SKM-1 (cell line): ENCODE results near the gene NTRK3.
"Not testable (repeated sequence)": the region's sequence is repeated elsewhere in the genome, so short reads cannot be mapped to it uniquely, and the experiment has no call there.

Source experiments
- DNase-seq: peaks from one replicate; lab custom pipeline; 2025; ENCODE audit not compliant: unreplicated experiment; lab: John Stamatoyannopoulos, UW

Gene NTRK3

DNA sequence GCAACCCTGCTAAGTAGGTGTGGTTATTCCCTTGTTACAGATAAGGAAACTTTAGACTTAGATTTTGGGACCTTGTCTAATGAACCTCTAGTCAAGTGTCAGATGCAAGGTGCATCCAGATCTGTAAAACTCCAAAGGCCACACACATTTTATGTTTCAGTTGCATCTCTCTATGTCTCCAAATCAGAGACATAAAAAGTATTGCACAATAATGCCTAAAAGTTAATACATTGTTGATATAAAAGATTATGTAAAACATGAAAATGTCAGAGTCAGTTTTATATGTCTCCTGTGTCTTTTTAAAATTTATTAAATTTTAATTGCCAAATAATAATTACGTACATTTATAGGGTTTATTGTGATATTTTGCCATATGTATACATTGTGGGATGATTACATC is 408.5 kb downstream of the NTRK3 start:
- no peak for DNase-seq

DNA sequence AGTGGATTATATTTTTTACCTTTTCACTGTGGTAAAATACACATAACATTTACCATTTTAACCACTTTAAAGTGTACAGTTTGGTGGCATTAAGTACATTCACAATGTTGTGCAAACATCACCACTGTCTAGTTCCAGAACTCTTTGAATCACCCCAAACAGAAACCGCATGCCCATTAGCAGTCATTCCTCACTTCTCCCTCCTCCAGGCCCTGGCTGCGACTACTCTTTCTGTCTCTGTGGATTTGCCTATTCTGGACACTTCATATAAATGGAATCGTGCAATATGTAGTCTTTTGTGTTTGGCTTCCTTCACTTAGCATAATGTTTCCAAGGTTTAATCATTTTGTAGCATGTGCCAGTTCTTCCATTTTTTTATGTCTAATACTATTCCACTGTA is 409.8 kb downstream of the NTRK3 start:
- DNase-seq, result no peak

DNA sequence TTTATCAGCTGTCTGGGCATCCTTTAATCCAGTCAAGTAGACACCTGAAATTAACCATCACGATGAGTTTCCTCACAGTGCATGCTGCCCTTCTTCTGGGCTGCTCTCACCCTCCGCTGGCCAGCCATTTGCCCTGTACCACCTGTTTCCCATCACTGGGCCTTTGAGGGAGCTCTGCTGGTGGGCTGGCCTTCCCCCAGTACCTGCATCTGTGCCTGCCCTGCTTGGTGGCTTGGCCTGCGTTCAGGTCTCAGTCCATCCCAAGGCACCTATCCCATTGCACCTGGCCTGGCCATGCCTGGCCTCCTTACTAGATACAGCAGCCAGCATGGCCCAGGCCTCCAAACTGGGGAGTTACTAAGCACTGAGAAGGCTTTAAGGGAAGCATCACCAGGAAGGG is 413.2 kb downstream of the NTRK3 start:
- no peak for DNase-seq

DNA sequence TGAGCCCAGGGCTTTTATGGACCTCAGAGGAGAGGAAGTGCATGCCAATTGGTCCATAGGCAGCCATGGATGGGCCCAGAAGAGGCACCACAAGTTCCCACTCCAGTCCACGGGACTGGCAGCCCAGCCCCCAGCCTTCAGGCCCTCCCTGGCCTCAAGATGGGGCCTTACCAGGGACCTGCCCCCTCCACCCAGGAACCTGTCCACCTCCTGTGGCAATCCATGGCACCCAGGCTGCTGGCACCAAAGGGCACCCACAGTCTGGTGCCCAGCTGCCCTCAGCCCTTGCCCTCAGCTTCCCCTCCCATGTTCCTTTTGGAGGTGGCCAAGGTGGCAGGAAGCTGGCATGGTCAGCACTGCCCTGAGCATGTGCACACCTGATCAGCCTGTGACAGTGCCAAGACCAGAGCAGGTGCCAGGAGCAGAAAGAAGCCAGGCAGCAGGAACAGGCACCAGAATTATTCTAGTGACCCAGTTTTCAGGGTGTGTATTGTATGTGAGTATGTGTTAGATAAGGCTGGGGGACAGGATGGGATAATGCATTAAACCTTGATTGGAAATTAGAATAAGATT is 415.0 kb downstream of the NTRK3 start:
- DNase-seq, result no peak

DNA sequence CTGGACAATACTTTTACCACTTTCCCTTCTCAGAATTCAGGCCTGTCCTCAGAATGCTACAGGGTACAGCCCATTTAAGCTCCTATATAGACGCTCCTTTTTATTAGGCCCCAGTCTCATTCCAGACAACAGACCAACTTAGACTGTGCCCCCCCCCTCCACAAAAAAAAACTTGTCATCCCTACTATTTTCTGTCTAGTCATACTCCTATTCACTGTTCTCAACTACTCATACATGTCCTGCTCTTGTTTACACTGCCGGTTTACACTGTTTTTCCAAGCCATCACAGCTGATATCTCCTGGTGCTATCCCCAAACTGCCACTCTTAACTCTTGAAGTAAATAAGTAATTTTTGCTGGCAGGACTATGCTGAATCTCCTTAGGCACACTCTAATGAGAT is 420.7 kb downstream of the NTRK3 start:
- not testable (repeated sequence) for DNase-seq

DNA sequence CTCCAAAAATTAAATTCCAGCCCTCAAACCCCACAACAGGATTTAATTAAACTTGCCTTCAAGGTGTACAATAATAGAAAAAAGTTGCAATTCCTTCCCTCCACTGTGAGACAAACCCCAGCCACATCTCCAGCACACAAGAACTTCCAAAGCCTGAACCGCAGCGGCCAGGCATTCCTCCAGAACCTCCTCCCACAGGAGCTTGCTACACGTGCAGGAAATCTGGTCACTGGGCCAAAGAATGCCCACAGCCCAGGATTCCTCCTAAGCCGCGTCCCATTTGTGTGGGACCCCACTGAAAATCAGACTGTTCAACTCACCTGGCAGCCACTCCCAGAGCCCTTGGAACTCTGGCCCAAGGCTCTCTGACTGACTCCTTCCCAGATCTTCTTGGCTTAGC is 423.2 kb downstream of the NTRK3 start:
- not testable (repeated sequence) for DNase-seq

DNA sequence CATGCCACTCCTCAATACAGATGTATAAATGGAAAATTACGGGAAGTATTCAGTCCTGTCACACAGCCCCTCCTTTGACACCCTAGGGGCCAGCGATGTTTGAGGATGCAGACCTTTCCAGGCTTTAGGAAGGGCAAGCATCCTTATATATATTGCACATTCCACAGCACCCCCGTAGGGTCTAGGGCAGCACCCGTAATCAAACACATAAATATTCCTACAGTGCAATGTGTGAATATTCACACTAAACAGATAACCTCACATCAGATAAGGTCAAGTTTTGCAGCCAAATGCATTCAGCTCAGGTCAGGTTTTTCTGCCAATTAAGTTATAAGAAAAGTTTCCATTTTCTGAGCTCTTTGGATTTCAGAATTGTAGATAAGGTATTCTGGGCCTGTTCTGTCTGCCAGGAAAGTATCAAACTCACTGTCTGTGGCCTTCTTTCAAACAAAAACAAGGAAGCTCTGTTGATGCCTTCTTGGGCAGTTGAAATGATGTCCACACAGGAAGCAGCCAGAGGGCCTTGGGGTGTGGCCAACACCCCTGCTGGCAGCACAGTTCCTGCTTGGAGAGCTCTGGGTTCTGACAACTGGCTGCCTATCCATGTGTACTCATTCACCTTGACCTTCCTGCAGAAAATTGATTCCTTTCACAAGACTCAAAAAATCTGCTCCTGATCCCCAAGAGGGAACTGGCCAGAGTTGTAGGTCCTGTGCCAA is 427.0 kb downstream of the NTRK3 start:
- peak; percentile 35 for DNase-seq

DNA sequence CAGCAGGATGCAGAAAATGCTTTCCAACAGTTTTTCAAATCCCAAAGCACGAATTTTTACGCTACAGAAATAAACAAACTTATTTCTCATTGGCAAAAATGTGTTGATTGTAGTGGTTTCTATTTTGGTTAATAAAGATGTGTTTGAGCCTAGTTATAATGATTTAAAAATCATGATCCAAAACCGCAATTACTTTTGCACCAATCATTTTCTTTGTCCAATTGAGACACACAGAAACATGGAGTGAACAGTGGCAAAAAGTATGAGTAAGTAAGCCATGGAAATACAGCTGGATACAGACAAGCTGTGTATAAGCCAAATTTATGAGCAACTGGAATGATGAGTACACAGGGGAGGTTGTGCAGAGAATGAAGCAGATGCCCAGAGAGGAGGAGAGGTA is 427.9 kb downstream of the NTRK3 start:
- DNase-seq, result no peak

DNA sequence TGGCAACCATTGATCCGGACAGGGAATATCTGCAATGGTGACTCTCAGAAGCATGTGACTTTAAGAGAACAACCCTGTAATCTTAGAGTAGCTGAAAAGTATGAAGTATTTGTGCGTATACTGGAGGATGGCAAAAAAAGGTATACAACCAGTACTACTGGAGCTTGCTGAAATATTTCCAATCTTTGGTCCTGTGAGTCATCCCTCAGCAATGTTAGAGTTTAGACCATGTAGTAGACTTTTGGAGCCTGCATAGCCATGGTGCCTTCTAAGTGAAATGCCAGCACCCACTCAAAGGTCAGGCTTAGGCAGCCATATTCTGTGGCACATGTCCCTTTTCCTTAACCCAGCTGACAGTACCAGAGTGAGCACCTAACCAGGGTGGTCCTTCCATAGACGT is 429.4 kb downstream of the NTRK3 start:
- no peak for DNase-seq

DNA sequence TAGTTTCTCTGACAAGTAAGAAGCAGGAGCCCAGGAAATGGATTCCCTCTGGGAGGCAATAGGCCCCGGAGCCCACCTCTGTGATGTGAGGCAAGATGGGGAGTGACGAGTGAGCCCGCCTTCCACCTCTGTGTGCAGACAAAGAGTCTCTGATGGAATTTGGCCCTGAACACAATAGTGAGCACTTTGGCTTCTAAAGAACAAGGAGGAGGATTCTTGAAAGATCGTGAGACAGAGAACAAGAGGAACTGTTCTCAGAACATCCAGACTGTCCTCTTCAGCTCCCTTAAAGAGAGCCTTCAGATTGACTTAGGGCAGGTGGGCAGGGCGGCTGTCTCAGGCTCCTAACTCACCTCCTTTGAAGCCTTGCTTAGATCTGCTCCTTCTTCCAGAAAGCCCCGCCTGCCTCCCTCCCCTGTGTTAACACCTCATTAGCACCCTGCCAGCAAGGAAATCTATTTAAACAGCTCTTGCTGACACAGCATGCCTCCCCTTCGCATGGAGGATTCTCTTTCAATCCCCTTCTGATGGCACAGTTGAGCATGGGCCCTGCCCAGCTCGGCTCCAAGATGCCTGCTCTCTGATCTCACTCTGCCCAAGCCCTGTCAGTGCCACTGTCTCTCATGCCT is 430.3 kb downstream of the NTRK3 start:
- DNase-seq, result no peak

DNA sequence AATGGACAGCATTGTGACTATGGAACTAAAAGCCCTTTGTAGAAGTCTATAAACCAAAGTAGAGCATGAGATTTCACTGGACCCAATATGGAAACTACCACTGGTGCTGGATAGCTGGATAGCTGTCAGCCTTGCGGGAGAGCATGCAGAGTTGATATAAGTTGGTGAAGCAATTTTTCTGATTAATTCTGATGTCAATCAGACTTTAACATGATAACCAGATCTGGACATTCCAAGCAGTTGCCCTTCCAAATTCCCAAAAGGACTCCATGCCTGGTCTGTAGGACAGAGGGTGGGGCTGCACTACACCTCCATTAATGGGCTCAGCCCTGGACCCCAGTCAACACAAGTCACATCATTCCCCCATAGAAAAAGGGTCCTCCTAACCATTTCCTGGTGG is 437.8 kb downstream of the NTRK3 start:
- no peak for DNase-seq

DNA sequence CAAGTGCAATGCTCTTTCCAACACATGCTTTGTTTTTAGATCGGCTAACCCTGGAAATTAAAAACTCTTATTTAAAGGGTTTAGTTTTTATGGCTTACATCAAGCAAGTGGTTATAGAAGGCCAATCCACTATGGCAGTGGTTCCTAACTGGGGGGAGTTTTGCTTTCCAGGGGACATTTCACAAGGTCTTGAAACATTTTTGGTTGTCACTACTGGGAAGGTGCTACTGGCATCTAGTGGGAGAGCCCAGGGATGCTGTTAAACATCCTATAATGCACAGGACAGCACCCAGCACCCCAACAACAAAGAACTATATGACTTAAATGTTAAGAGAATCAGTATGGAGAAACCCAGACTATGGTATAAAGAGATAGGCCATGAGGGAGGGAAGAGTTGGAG is 439.0 kb downstream of the NTRK3 start:
- no peak for DNase-seq

DNA sequence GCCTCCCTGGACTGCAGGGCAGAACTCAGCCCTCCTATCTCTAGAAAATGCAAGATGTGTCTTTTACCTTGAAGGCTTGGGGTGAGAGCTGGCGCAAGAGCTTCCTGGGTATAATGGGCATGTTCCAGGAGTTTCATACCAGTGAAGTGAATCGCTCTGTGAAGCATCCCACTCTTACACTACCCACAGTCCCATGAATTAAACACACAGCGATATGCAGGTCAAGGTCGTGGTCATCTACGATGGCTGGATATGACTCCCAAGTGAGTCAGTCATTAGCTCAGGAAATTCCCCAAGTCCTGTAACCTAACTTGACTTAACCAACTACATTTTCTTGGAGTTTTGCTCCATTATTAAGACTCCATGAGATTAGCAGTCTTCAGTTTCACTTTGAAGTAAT is 439.7 kb downstream of the NTRK3 start:
- DNase-seq, result no peak

DNA sequence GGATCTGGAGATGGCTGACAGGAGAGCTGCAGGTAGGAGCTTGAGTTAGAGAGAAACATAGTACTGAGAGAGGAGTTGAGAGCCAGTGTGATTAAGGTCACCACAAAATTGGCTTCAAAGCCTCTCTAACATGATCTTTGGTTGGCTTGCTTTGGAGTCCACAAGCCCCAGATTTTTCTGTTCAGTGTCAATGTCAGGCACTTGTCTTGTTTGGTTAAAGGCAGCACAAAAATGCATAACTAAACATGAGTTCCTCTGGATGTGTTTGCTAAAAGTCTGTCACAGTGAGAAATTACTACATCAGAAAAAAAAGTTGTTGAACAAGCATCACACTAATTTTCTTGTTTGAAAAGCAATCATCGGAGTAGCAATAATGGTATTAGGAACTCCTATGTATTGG is 440.5 kb downstream of the NTRK3 start:
- no peak for DNase-seq
